ENCODE data around the gene RNF41. TPM values are rescaled to one million over a fixed set of nuclear protein-coding genes. Genes with fewer than 3 reads are reported as not detected.

RNF41 gene
- total RNA-seq, 1 donor from 2014 or later = 86.0 TPM

DNA sequence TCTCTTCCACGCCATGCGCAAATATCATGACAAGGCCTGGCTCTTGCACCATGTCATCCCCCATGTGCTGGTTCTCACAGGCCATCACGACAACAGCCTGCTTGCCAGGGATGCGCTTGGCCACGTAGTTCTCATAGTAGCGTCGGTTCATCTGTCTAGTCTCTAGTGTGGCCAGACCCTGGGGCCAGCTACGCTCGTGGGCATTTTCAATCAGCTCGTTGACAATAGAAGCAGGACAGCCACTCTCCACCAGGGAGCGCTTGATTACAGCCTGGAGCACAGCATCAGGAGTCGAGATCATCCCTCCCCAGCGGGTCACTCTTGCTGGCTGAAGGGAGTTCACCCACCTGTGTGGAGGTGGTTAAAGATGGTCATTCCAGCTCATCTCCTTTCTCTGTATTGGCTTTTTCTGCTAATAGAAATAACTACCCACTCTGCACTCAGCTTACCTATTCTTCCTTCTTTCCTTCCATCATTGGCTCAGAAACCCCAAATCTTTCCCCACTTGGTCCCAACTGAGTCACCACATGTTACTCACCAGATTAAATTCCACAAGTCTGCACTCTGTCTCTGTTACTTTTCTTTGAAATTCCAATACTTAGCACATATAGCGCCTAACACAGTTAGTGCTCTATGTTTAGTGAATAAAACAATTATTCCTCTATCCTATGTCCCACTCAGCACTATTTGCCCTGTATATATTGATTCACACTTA is 15.1 kb downstream of the RNF41 start:
- peak overlapping the region; percentile 80 for H3K27ac Mint-ChIP-seq
- ChIA-PET CTCF (interaction anchor here (0.6 to 4.8 kb wide), 10 partner anchors 12 to 468 kb away, joined by 3 to 52 read pairs (median 8); partner anchors contain the start of genes ANKRD52, RNF41, SMARCC2 and STAT2), POLR2A (interaction anchor here (0.6 to 9.1 kb wide), 7 partner anchors 15 to 277 kb away, joined by 3 to 111 read pairs (median 5); partner anchors contain the start of genes COQ10A, RNF41 and SMARCC2)
- intact Hi-C loops (cut with micrococcal nuclease) = loop anchor here (1.0 kb wide), 3 partner anchors 18 to 258 kb away; partner anchors contain the start of genes ANKRD52 and NABP2
- peaks cover 66% of the 10 kb centered on the region for H3K36me3 Mint-ChIP-seq (ENCODE audit: low read depth)
- DNase-seq = no peak
- no peaks in the 10 kb centered on the region for H3K27me3 Mint-ChIP-seq
- no peaks in the 10 kb centered on the region for H3K9me3 Mint-ChIP-seq
- peak; percentile 47 for ATAC-seq (ENCODE audit: low read depth)
- TF ChIP-seq, protein P1, sequence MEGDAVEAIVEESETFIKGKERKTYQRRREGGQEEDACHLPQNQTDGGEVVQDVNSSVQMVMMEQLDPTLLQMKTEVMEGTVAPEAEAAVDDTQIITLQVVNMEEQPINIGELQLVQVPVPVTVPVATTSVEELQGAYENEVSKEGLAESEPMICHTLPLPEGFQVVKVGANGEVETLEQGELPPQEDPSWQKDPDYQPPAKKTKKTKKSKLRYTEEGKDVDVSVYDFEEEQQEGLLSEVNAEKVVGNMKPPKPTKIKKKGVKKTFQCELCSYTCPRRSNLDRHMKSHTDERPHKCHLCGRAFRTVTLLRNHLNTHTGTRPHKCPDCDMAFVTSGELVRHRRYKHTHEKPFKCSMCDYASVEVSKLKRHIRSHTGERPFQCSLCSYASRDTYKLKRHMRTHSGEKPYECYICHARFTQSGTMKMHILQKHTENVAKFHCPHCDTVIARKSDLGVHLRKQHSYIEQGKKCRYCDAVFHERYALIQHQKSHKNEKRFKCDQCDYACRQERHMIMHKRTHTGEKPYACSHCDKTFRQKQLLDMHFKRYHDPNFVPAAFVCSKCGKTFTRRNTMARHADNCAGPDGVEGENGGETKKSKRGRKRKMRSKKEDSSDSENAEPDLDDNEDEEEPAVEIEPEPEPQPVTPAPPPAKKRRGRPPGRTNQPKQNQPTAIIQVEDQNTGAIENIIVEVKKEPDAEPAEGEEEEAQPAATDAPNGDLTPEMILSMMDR (IDR thresholded peaks at IDR 0.05) = no peak
- H3K4me1 Mint-ChIP-seq = peaks cover 39% of the 10 kb centered on the region
- H3K4me3 Mint-ChIP-seq = no peak overlapping the region

DNA sequence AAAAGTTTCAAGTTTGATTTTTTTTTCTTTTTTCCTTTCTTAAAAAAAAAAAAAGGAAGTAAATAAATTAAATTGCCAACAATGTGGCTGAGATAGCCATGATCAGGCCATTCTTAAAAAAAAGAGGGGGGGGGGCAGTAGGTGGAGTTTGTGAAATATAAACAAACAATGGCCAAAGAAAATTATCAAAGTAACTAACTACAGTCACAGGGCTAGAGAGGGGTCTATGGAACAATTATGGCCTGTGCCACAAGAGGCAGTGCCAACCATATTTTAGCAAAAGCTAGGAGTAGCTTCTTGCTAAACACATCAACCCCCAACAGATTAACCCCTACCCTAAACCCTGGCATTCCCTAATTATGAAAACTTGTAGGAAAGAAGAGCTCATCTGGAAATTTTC is 16.3 kb downstream of the RNF41 start:
- H3K36me3 Mint-ChIP-seq (ENCODE audit: low read depth) = peaks cover 55% of the 10 kb centered on the region
- no peaks in the 10 kb centered on the region for H3K9me3 Mint-ChIP-seq
- no peak for ATAC-seq (ENCODE audit: low read depth)
- H3K27me3 Mint-ChIP-seq = no peaks in the 10 kb centered on the region
- no peak overlapping the region for H3K27ac Mint-ChIP-seq
- TF ChIP-seq, protein P1 (IDR thresholded peaks at IDR 0.05) = no peak
- H3K4me1 Mint-ChIP-seq = peaks cover 39% of the 10 kb centered on the region
- intact Hi-C loops (cut with micrococcal nuclease) = loop anchor here (1.0 kb wide), 1 partner anchor 12 kb away; no protein-coding TSS in a partner anchor
- ChIA-PET POLR2A (interaction anchor here (0.7 to 9.1 kb wide), 4 partner anchors 16 to 284 kb away, joined by 3 to 111 read pairs (median 6); partner anchors contain the start of genes RNF41 and SMARCC2), CTCF (interaction anchor here (1.5 to 4.8 kb wide), 6 partner anchors 11 to 467 kb away, joined by 3 to 52 read pairs (median 10); partner anchors contain the start of genes ANKRD52, RNF41 and SMARCC2)
- no peak for DNase-seq
- H3K4me3 Mint-ChIP-seq = no peak overlapping the region

DNA sequence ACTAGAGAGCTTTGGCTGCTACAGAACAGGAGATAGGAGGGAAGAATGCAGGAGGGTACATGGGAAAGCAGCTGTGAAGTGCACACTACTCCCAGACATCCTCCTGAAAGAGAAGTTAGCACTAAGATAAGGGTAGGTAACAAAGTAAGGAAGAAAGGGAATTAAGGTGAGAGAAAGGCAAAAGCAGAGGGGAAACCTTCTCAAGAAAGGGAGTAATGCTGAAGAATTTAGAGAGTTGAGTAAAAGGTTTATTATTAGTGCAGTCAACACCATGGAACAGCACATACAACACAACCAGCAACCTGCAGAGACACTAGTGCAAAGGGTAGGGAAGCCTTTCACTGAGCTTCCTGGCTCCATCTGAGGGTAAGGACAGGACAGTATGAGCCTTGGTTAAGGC is 17.4 kb downstream of the RNF41 start:
- POLR2A ChIA-PET = interaction anchor here (0.5 to 9.1 kb wide), 2 partner anchors 18 to 153 kb away, joined by 3 to 111 read pairs; partner anchors contain the start of gene RNF41
- ATAC-seq (ENCODE audit: low read depth) = no peak

DNA sequence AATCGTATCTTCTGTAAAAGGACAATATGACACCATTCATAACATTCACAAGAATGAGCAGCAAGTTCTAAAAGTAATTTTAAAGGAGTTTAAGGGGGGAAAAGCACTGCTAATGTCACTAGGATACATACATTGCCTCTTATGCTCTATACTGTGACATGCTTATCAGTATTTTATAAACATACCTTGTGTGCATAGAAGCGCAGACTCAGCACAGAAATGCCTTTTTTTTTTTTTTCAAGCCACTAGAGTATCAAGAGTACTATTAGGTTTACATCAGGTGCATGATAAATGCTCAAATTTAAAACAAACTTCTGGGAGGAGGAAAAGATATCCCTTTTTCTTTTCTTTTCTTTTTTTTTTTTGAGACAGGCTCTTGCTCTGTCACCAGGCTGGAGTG is 18.9 kb downstream of the RNF41 start:
- peak overlapping the region; percentile 19 for H3K27ac Mint-ChIP-seq
- ATAC-seq (ENCODE audit: low read depth) = no peak
- no peaks in the 10 kb centered on the region for H3K9me3 Mint-ChIP-seq
- H3K36me3 Mint-ChIP-seq (ENCODE audit: low read depth) = peaks cover 37% of the 10 kb centered on the region
- CTCF ChIA-PET = interaction anchor here (0.6 to 1.1 kb wide), 2 partner anchors 10 to 20 kb away, joined by 3 to 5 read pairs; no protein-coding TSS in a partner anchor
- DNase-seq = no peak
- intact Hi-C loops (cut with micrococcal nuclease) = no loop called here
- peaks cover 31% of the 10 kb centered on the region for H3K4me1 Mint-ChIP-seq
- TF ChIP-seq, protein P1 (IDR thresholded peaks at IDR 0.05) = no peak
- POLR2A ChIA-PET = interaction anchor here (0.7 to 9.1 kb wide), 2 partner anchors 18 to 19 kb away, joined by 5 to 111 read pairs; partner anchors contain the start of gene RNF41
- H3K4me3 Mint-ChIP-seq = no peak overlapping the region
- H3K27me3 Mint-ChIP-seq = no peaks in the 10 kb centered on the region

More for the DNA sequence above, 17.4 kb downstream of the RNF41 start:
- Mint-ChIP-seq H3K4me1 (peaks cover 36% of the 10 kb centered on the region), H3K9me3 (no peaks in the 10 kb centered on the region), H3K4me3 (no peak overlapping the region), H3K27ac (peak overlapping the region; percentile 64), H3K36me3 (ENCODE audit: low read depth) (peaks cover 46% of the 10 kb centered on the region), H3K27me3 (no peaks in the 10 kb centered on the region)
- DNase-seq = no peak
- CTCF ChIA-PET = interaction anchor here (1.5 to 4.8 kb wide), 4 partner anchors 14 to 260 kb away, joined by 4 to 52 read pairs (median 22); partner anchors contain the start of genes ANKRD52, RNF41 and SMARCC2
- TF ChIP-seq, protein P1 (IDR thresholded peaks at IDR 0.05) = no peak
- intact Hi-C loops (cut with micrococcal nuclease) = no loop called here

DNA sequence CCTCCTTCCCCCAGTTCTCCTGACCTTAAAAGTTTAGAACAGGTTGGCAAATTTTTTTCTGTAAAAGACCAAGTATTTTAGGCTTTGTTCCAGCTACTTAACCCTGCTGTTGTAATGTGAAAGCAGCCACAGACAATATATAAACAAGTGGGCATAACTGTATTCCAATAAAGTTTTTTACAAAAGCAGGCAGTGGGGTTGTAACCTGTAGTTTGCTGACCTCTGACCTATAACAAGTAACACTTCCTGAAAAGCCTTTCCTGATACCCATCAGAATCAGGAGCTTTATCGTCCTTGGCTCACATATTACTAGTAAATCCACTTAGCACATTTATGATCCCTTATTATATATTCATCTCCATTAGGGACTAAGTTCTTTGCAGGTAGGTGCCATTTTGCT is 19.4 kb downstream of the RNF41 start:
- peak overlapping the region; percentile 19 for H3K27ac Mint-ChIP-seq
- CTCF ChIA-PET = interaction anchor here (1.1 kb wide), 1 partner anchor 21 kb away, joined by 5 read pairs; no protein-coding TSS in a partner anchor
- TF ChIP-seq, protein P1 (IDR thresholded peaks at IDR 0.05) = no peak
- ATAC-seq (ENCODE audit: low read depth) = no peak
- H3K36me3 Mint-ChIP-seq (ENCODE audit: low read depth) = peaks cover 32% of the 10 kb centered on the region
- H3K27me3 Mint-ChIP-seq = no peaks in the 10 kb centered on the region
- intact Hi-C loops (cut with micrococcal nuclease) = no loop called here
- DNase-seq = no peak
- H3K4me3 Mint-ChIP-seq = no peak overlapping the region
- POLR2A ChIA-PET = interaction anchor here (0.6 to 9.1 kb wide), 6 partner anchors 12 to 91 kb away, joined by 3 to 111 read pairs (median 4); partner anchors contain the start of genes RNF41 and SMARCC2
- H3K9me3 Mint-ChIP-seq = no peaks in the 10 kb centered on the region
- peaks cover 26% of the 10 kb centered on the region for H3K4me1 Mint-ChIP-seq

Measured in activated B cell treated with CpG ODN at 0.5 μM for 24 hours (primary cell).